C4-2B (cell line): ENCODE measurements around the gene GABPB2.

Experiments
- CTCF ChIP-seq: fragments of 450-650 bp; conservative IDR thresholded peaks from 2 replicates; pipeline ENCODE4 v1.5.1; 2017; ENCODE audit warnings: mild to moderate bottlenecking
- ZFX ChIP-seq: fragments of 450-650 bp; IDR thresholded peaks from 2 replicates; pipeline ENCODE4 v1.6.1; 2017

GRCh38 chr1:151062741-151063371 lies 7.7 kb upstream of the GABPB2 start:
- TF ChIP-seq CTCF (no peak), ZFX (no peak)
